Right cardiac atrium (tissue), 5 donors: ENCODE measurements around the gene ANKRD42. TPM values are rescaled to one million over a fixed set of nuclear protein-coding genes. Genes with fewer than 3 reads are reported as not detected.
A peak's percentile ranks its signal among the peaks of the same experiment; 100 is the strongest.

Experiments
- ATAC-seq, 2 donors: fragments of 200-7000 bp; cut with Tn5 transposase; one replicate each; pipeline versions ENCODE4 v1.8.0 to v1.9.1; 2020; ENCODE audit warnings: moderate library complexity in 2 of 2, mild to moderate bottlenecking in 1 of 2
- DNase-seq, 3 donors: peaks; one replicate each; pipeline ENCODE4 v3.0.0-alpha.2; 2020
- H3K27ac ChIP-seq: one replicate; pipeline ENCODE4 v1.5.1; 2013; ENCODE audit warnings: mild to moderate bottlenecking, low read length, control low read depth, moderate library complexity
- H3K27me3 ChIP-seq: one replicate; pipeline ENCODE4 v1.6.1; 2013; ENCODE audit not compliant: control insufficient read depth, insufficient read depth
- H3K4me1 ChIP-seq: one replicate; pipeline ENCODE4 v1.6.1; 2013; ENCODE audit warnings: low read length; ENCODE audit not compliant: control insufficient read depth, insufficient read depth
- H3K4me3 ChIP-seq: one replicate; pipeline ENCODE4 v1.5.1; 2013; ENCODE audit warnings: low read length, control low read depth
- H3K9me3 ChIP-seq: one replicate; pipeline ENCODE4 v1.6.1; 2013; ENCODE audit warnings: low read length; ENCODE audit not compliant: control insufficient read depth
- WGBS: extraction: QIAGEN DNeasy Blood & Tissue Kit; methylation state at CpG from one replicate; pipeline ENCODE4 v1.1.7; 2013; 5-methylcytosine and 5-hydroxymethylcytosine counted together
- intact Hi-C, 4 donors: fragments of 100-400 bp; cut with DNase I; formaldehyde crosslinking; loops; one replicate each; pipeline versions ENCODE4 v1.11.0 to v1.14.0; 2022 to 2023
- polyA plus RNA-seq: library from polyadenylated mRNA; stranded (reverse); fragments of 200-250 nt; gene quantifications from one replicate; pipeline ENCODE4 v1.2.3, GENCODE V29; 2013
- total RNA-seq, 4 donors: library from RNA; stranded (reverse); fragmentation: NEBNext Ultra II Directional; extraction: Animal tissue kit (Norgen Biotek cat#: 25700); gene quantifications; one replicate each; pipeline ENCODE4 v1.2.1, GENCODE V29; 2021
- donor health status: healthy with polysubstance abuse.
- donor health status: DM: no; HTN: yes; CAD: no.
- donor health status: DM: no; HTN: no; CAD: no.
- donor health status: DM: no; HTN: yes; CAD: no; lungs with severe emphysema.
- donor health status: DM: yes; HTN: yes; CAD: no.

The ANKRD42 gene
- total and polyA plus RNA-seq, 5 donors: 4.7 to 9.7 (median 8.2) TPM

DNA sequence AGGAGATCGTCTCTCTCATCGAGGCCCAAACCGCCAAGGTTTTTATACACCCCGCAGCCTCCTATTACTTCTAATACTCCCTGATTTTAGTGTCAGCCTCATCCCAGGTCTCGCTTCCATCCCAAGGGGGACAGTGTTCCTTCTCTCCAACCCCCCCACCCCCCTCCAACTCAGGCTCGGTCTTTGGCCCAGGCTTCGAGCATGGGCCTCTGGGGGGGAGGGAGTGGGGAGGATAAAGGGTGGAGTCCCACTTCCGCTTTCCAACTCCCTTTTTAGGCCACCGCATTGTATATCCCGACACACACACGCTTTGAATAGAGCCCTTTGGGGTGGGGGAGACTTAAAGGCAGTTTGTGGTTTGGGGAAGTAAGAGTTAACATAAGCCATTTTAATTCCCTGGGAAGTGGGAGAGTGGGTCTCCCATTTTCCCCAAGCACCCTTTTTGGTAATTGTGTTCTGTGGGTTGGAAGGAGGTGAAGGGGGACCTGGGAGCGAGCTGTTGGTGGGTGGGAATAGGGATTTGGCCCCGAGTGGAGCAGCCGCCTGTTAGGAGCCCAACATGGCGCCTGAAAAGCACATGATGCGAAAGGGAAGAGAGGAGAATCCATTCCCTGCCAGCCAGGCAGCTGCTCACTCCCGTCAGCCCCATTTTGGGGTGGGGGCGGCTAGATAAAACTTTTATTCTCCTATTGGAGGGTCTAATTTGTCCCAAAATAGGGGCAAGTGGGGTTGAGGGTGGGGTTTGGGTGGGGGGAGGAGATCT, 35.7 kb upstream of the ANKRD42 start:
- ATAC-seq (peak; percentile 25 to 63), DNase-seq (peak; percentile 59 to 75 (median 73))
- Histone ChIP-seq H3K4me3 (peak overlapping the region; percentile 65), H3K27ac (peak overlapping the region; percentile 96), H3K9me3 (no peaks in the 10 kb centered on the region), H3K27me3 (no peaks in the 10 kb centered on the region), H3K4me1 (peaks cover under 1% of the 10 kb centered on the region)
- under 1% methylated on average over 18 of the region's 18 CpGs for WGBS
- intact Hi-C loops: loop anchor here in 2 of 4 donors (5.0 to 10.0 kb wide), 3 partner anchors 83 to 233 kb away; partner anchors contain the start of gene RAB30 (in 2 of the 2)

DNA sequence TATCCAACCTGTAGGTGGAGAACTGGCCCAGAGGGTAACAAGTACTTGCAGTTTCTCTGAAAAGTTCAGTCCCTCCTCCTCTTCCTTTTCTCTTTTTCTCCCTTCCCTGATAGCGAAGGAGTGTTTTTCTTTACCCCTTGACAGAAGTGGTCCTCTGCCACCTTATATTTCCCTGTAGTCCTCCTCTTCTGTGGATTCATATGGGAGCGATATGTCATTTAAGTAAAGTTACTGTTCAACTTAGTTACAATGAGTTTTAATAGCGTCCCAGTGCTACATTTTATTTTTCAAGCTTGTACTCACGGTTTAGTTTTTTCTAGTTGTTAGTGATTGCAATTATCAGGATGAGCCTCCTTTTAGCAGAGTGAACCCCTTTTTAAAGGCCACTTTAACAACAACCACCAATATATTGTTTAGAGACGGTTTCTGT, 35.1 kb upstream of the ANKRD42 start:
- Histone ChIP-seq H3K27ac (no peak overlapping the region), H3K27me3 (no peaks in the 10 kb centered on the region), H3K9me3 (no peaks in the 10 kb centered on the region), H3K4me1 (peaks cover 1% of the 10 kb centered on the region), H3K4me3 (peak overlapping the region; percentile 65)
- intact Hi-C loops: loop anchor here in 2 of 4 donors (5.0 to 10.0 kb wide), 3 partner anchors 84 to 234 kb away; partner anchors contain the start of gene RAB30 (in 2 of the 2)
- DNase-seq (no peak), ATAC-seq (no peak)
- WGBS: under 1% methylated on average over 5 of the region's 5 CpGs

DNA sequence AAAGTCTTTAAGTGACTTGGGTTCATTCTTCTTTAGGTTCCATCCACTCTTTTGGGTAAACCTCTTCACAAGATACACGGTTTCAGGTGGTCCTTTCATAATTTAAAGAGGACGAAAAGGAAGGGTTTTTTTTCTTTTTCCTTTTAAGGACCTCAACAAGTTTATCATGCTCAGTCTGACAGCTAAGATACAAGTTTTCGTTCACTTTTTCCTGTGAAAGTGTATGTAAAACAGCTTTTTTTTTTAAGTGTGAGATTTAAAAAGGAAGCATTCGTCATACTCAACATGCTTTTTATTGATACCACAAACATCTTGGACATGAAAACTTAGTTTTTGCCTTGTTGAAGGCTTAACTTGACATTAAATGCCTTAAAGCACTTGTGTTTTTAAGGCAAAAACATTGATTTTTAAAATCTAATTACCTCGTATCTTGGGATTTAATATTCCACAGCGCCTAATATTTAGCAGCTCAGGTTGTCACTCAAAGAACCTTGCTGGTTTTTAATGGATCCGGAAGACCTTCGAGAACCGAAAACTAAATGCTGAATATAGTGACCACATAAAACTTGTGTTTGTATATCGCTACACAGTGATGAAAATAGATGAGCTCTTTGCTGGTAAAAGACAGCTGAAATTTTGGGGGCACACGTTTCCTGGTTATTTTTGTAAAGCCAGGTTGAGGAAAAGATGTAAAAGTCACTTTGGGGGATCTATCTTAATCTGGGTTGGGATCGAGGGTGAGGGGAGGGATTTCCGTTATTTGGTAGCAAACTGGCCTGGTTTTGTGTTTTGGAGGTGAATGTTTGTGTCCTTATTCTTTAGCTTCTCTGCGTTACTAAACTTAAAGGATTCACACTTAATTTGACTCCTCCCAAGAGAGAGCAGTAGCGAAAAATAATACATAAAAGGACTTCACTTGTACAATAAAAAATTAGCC, 34.3 kb upstream of the ANKRD42 start:
- Histone ChIP-seq H3K27me3 (no peaks in the 10 kb centered on the region), H3K27ac (no peak overlapping the region), H3K4me3 (peak overlapping the region; percentile 65), H3K4me1 (peaks cover 1% of the 10 kb centered on the region), H3K9me3 (no peaks in the 10 kb centered on the region)
- intact Hi-C loops: loop anchor here in 2 of 4 donors (5.0 to 10.0 kb wide), 3 partner anchors 84 to 234 kb away; partner anchors contain the start of gene RAB30 (in 2 of the 2)
- WGBS: 7% methylated on average over 15 of the region's 15 CpGs
- DNase-seq (no peak), ATAC-seq (no peak)

DNA sequence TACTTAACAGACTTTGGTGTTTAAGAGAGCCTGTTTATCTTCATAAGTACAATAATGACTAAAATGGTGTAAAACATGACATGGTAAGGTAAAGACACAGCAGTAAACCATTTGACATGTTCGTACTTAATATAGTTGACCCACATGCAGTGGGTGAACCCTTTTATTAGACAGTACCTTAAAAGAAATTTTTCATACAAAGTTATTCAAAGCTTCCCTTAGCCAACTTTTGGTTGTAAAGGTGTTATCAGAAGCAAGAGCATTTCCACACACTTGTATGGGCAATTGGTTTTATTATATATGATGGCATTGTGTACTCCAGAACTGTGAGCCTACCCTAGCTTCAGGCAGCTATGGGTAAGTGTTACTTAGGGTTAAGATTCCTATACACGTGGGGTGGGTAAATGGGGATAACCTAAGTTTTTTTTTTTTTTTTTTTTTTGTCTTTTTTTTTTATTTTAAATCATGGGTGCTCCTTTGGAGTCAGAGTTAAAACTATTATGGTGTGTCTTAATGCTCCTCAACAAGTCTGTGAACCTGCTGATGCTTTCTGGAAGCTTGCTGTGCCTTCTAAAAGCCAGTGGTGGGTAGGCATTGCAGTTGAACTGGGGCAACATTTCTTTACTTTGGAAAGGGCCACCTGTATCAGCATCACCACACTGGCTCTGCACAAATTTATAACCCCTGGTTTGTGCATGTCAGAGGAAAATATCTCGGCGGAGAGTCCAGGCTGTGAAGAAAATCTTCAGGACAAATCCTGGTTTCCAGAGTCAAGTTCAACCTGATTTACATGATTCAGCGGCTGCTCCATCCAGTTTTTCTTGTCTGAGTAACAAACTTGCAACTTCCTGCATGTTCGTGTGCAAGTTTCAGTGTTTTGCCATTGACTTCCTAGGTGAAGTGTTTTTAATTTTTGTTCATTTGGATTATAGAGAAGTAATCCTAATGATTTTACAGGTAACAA, 33.3 kb upstream of the ANKRD42 start:
- DNase-seq: no peak
- no peaks in the 10 kb centered on the region for H3K27me3 ChIP-seq
- intact Hi-C loops: loop anchor here in 2 of 4 donors (5.0 to 10.0 kb wide), 4 partner anchors 85 to 255 kb away; partner anchors contain the start of genes RAB30 (in 2 of the 2), DDIAS (in 1 of the 2) and PRCP (in 1 of the 2)
- 23% methylated on average over 6 of the region's 6 CpGs for WGBS
- no peak for ATAC-seq
- peak overlapping the region; percentile 65 for H3K4me3 ChIP-seq
- H3K27ac ChIP-seq: peak overlapping the region; percentile 76
- peaks cover 3% of the 10 kb centered on the region for H3K4me1 ChIP-seq
- no peaks in the 10 kb centered on the region for H3K9me3 ChIP-seq

DNA sequence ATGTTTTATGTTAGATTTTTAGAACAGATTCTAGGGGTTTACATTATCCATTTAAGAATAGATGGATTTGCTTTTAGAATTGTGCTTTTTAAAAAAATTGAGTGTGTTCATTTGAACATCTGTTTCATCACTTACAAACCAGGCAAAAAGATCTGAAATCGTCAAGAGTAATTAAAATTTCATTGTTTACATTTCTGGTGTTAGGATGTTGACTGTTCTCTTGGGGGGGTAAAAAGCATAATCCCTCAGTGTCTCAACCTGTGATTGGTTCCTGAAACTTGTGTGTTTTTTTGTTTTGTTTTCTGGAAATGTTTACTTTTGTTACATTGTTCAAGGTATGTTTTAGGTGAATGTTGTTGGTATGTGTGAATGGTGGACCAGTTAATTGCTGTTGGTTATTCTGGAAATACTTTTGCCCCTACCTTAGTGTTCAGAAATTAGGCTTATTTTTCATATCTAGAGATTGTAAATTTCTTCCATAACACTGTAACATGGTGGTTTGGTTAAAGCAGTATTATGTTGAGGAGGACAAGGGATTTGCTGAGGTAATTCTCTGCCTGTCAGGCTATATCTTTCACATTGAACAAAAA, 31.8 kb upstream of the ANKRD42 start:
- Histone ChIP-seq H3K4me1 (peaks cover 3% of the 10 kb centered on the region), H3K9me3 (no peaks in the 10 kb centered on the region), H3K27me3 (no peaks in the 10 kb centered on the region), H3K27ac (no peak overlapping the region), H3K4me3 (no peak overlapping the region)
- no peak for DNase-seq
- intact Hi-C loops: loop anchor here in 1 of 4 donors (10.0 kb wide), 1 partner anchor 257 kb away; the partner anchor contains the start of genes DDIAS and PRCP
- WGBS: 48% methylated on average over 1 of the region's 1 CpG
- ATAC-seq: no peak

DNA sequence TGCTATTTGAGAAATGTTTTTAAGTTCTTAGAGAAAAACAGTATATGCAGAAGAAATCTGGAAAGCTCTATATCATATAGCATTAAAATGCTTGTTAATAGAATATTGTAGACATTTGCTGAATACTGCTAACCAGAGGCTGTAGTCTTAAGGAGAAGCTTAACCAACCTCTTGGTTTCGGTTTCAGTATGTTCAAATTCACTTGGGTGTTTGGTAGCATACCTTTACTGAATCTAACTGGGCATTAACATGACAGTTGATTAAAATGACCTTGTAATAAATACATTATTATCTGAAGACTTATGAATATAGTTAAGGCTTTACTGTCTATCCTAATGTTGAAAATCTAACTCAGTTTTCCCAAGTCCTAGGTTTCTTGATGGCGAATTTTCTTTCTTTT, 31.1 kb upstream of the ANKRD42 start:
- WGBS: 80% methylated on average over 2 of the region's 2 CpGs
- intact Hi-C loops: loop anchor here in 1 of 4 donors (10.0 kb wide), 1 partner anchor 258 kb away; the partner anchor contains the start of genes DDIAS and PRCP
- no peak for ATAC-seq
- peaks cover 3% of the 10 kb centered on the region for H3K4me1 ChIP-seq
- no peak overlapping the region for H3K4me3 ChIP-seq
- H3K27ac ChIP-seq: no peak overlapping the region
- H3K9me3 ChIP-seq: no peaks in the 10 kb centered on the region
- no peaks in the 10 kb centered on the region for H3K27me3 ChIP-seq
- DNase-seq: no peak

DNA sequence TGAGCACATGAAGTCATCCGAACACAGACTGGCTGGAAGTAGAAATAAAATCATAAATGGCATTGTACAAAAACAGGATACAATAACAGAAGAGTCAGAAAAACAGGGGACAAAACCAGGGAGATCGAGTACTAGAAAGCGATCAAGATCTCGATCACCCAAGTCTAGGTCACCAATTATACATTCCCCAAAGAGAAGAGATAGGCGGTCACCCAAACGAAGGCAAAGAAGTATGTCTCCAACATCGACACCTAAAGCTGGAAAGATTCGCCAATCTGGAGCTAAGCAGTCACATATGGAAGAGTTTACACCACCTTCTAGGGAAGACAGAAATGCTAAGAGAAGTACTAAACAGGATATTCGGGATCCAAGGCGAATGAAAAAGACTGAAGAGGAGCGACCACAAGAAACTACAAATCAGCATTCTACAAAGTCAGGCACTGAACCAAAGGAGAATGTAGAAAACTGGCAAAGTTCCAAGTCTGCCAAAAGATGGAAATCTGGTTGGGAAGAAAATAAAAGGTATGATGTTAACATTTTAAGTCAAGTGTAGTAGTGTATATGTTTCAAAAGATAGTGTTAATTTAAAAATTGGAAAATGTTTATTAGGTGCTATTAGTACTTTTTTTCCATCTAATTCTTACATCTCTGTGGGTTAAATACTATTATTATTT, 27.2 kb upstream of the ANKRD42 start:
- ATAC-seq: no peak
- H3K27me3 ChIP-seq: no peaks in the 10 kb centered on the region
- H3K27ac ChIP-seq: no peak overlapping the region
- H3K4me3 ChIP-seq: no peak overlapping the region
- H3K4me1 ChIP-seq: peaks cover 9% of the 10 kb centered on the region
- intact Hi-C loops: loop anchor here in 1 of 4 donors (10.0 kb wide), 1 partner anchor 262 kb away; the partner anchor contains the start of genes DDIAS and PRCP
- H3K9me3 ChIP-seq: no peaks in the 10 kb centered on the region
- DNase-seq: no peak
- WGBS: 97% methylated on average over 11 of the region's 11 CpGs

DNA sequence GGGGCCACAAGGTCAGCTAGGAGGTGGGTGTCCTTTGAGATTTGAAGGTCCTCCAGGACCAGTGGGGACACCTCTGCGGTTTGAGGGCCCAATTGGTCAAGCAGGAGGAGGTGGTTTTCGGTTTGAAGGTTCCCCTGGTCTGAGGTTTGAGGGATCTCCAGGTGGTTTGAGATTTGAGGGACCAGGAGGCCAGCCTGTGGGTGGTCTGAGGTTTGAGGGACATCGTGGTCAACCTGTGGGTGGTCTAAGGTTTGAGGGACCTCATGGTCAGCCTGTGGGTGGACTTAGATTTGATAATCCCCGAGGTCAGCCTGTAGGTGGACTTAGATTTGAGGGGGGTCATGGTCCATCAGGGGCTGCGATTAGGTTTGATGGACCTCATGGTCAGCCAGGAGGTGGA, 24.8 kb upstream of the ANKRD42 start:
- Histone ChIP-seq H3K4me3 (no peak overlapping the region), H3K27ac (no peak overlapping the region), H3K9me3 (no peaks in the 10 kb centered on the region), H3K27me3 (no peaks in the 10 kb centered on the region), H3K4me1 (peaks cover 10% of the 10 kb centered on the region)
- 98% methylated on average over 5 of the region's 5 CpGs for WGBS
- peak; percentile 20 to 31 for ATAC-seq
- intact Hi-C loops: loop anchor here in 1 of 4 donors (10.0 kb wide), 1 partner anchor 264 kb away; the partner anchor contains the start of genes DDIAS and PRCP
- no peak for DNase-seq

DNA sequence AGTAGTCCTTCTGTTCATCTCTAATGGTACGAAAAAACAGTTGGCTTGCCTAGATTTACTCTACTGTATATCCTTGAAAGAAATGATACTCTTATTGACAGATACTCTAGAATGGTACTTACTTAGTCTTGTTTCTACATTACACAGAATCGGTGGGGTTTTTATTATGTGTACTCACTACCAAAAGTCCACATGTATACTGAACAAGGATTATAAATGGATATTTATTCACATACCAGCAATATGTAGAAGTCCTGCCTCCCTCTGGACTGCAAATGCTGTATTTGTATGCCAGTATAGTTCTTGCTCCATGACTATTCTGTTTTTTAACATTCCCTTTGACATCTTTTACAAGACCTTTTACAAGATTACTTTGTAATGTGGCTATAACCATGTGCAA, 22.6 kb upstream of the ANKRD42 start:
- H3K27me3 ChIP-seq: no peaks in the 10 kb centered on the region
- peaks cover 9% of the 10 kb centered on the region for H3K4me1 ChIP-seq
- WGBS: 70% methylated on average over 2 of the region's 2 CpGs
- ATAC-seq (no peak), DNase-seq (no peak)
- no peaks in the 10 kb centered on the region for H3K9me3 ChIP-seq
- no peak overlapping the region for H3K27ac ChIP-seq
- intact Hi-C loops: no loop called here
- peak overlapping the region; percentile 27 for H3K4me3 ChIP-seq
